HepG2 (cell line): ENCODE data around the gene SIGLEC10. TPM values are rescaled to one million over a fixed set of nuclear protein-coding genes. Genes with fewer than 3 reads are reported as not detected.

ENCODE experiments used
- KDM5A ChIP-seq: fragments of 200-600 bp; sonication (generic); IDR thresholded peaks from 2 replicates; pipeline ENCODE4 v1.7.0; 2018; ENCODE audit warnings: antibody characterized with exemption, mild to moderate bottlenecking, low read length, borderline replicate concordance
- NFKBIZ ChIP-seq: IDR thresholded peaks from 2 replicates; pipeline ENCODE4 v1.6.1; 2018; ENCODE audit warnings: missing genetic modification reagents, missing compliant biosample characterization
- NKX3-1 ChIP-seq: sonication (generic); formaldehyde crosslinking; IDR thresholded peaks from 2 replicates; pipeline ENCODE4 v1.5.0; 2020; ENCODE audit warnings: missing genetic modification reagents
- NR2F2 ChIP-seq: IDR thresholded peaks from 2 replicates; pipeline ENCODE4 v1.6.1; 2012; ENCODE audit warnings: low read depth, inconsistent platforms, borderline replicate concordance
- PHF20 ChIP-seq: sonication (generic); formaldehyde crosslinking; IDR thresholded peaks from 2 replicates; pipeline ENCODE4 v1.5.0; 2020; ENCODE audit warnings: mild to moderate bottlenecking, missing genetic modification reagents
- PLRG1 ChIP-seq: fragments of 450-650 bp; conservative IDR thresholded peaks from 2 replicates; pipeline ENCODE4 v1.6.1; 2016
- RCOR2 ChIP-seq: IDR thresholded peaks from 2 replicates; pipeline ENCODE4 v1.6.1; 2016; ENCODE audit warnings: missing biosample characterization, missing genetic modification reagents
- RXRA ChIP-seq: sonication (generic); formaldehyde crosslinking; IDR thresholded peaks from 2 replicates; pipeline ENCODE4 v1.5.1; 2020; ENCODE audit warnings: missing genetic modification reagents
- SALL2 ChIP-seq: sonication (generic); formaldehyde crosslinking; IDR thresholded peaks from 2 replicates; pipeline ENCODE4 v1.8.1; 2023; ENCODE audit warnings: mild to moderate bottlenecking, missing genetic modification reagents, inconsistent platforms
- ZKSCAN1 ChIP-seq: fragments of 150-350 bp; IDR thresholded peaks from 2 replicates; pipeline ENCODE4 v1.6.1; 2014; ENCODE audit warnings: low read length
- ZMYM4 ChIP-seq: sonication (generic); formaldehyde crosslinking; IDR thresholded peaks from 2 replicates; pipeline ENCODE4 v1.8.1; 2023; ENCODE audit warnings: mild to moderate bottlenecking, missing genetic modification reagents
- ZNF251 ChIP-seq: sonication (generic); formaldehyde crosslinking; IDR thresholded peaks from 2 replicates; pipeline ENCODE4 v1.9.0; 2021; ENCODE audit warnings: mild to moderate bottlenecking, missing genetic modification reagents
- ZNF605 ChIP-seq: sonication (generic); formaldehyde crosslinking; IDR thresholded peaks from 2 replicates; pipeline ENCODE4 v1.8.0; 2022; ENCODE audit warnings: mild to moderate bottlenecking, missing genetic modification reagents
- ZNF841 ChIP-seq: sonication (generic); formaldehyde crosslinking; IDR thresholded peaks from 2 replicates; pipeline ENCODE4 v1.8.1; 2023; ENCODE audit warnings: missing genetic modification reagents, borderline replicate concordance
- polyA plus RNA-seq, 8 experiments: library from polyadenylated mRNA; depleted of rRNA in 3 of 8; stranded (reverse) in 7 of 8; unstranded in 1 of 8; fragments of >200 nt; fragmentation: Illumina TruSeq in 4 of 8; extraction: Trizol in 4 of 8; gene quantifications; 2 replicates each; pipeline versions ENCODE4 v1.2.1 to v1.2.3, GENCODE V29; 2011 to 2016; ENCODE audit warnings: low read depth in 4 of 8, missing spikeins in 1 of 8, mixed read lengths in 1 of 8; ENCODE audit not compliant: insufficient read depth in 1 of 8
- total RNA-seq, 5 experiments: library from RNA; depleted of rRNA; stranded (reverse); fragments of >200 nt; fragmentation: Illumina TruSeq; extraction: Trizol; gene quantifications; 2 replicates each; pipeline ENCODE4 v1.2.3, GENCODE V29; 2016; ENCODE audit warnings: low read depth in 1 of 5
- TF ChIP-seq, protein P1 (sequence below): IDR thresholded peaks from 2 replicates; pipeline ENCODE4 v1.6.1; 2016
- TF ChIP-seq, protein P2 (sequence below): sonication (generic); formaldehyde crosslinking; IDR thresholded peaks from 2 replicates; pipeline ENCODE4 v1.5.0; 2020; ENCODE audit warnings: mild to moderate bottlenecking, missing genetic modification reagents
- TF ChIP-seq, protein P3 (sequence below): sonication (generic); formaldehyde crosslinking; IDR thresholded peaks from 2 replicates; pipeline ENCODE4 v1.8.1; 2023; ENCODE audit warnings: missing genetic modification reagents, mild to moderate bottlenecking, borderline replicate concordance
- TF ChIP-seq, protein P4 (sequence below): sonication (generic); formaldehyde crosslinking; IDR thresholded peaks from 2 replicates; pipeline ENCODE4 v1.5.1; 2020; ENCODE audit warnings: missing genetic modification reagents, mild to moderate bottlenecking, borderline replicate concordance
- TF ChIP-seq, protein P5 (sequence below): sonication (generic); formaldehyde crosslinking; IDR thresholded peaks from 2 replicates; pipeline ENCODE4 v1.8.0; 2023; ENCODE audit warnings: mild to moderate bottlenecking, missing genetic modification reagents
- TF ChIP-seq, protein P6 (sequence below): sonication (generic); formaldehyde crosslinking; conservative IDR thresholded peaks from 2 replicates; pipeline ENCODE4 v1.8.0; 2022; ENCODE audit warnings: mild to moderate bottlenecking, moderate library complexity, missing genetic modification reagents

SIGLEC10 gene
- total and polyA plus RNA-seq, 2 of the 13 experiments (the other 11 are each of a cell fraction or from before 2014, with no cell fraction given) = not detected

DNA sequence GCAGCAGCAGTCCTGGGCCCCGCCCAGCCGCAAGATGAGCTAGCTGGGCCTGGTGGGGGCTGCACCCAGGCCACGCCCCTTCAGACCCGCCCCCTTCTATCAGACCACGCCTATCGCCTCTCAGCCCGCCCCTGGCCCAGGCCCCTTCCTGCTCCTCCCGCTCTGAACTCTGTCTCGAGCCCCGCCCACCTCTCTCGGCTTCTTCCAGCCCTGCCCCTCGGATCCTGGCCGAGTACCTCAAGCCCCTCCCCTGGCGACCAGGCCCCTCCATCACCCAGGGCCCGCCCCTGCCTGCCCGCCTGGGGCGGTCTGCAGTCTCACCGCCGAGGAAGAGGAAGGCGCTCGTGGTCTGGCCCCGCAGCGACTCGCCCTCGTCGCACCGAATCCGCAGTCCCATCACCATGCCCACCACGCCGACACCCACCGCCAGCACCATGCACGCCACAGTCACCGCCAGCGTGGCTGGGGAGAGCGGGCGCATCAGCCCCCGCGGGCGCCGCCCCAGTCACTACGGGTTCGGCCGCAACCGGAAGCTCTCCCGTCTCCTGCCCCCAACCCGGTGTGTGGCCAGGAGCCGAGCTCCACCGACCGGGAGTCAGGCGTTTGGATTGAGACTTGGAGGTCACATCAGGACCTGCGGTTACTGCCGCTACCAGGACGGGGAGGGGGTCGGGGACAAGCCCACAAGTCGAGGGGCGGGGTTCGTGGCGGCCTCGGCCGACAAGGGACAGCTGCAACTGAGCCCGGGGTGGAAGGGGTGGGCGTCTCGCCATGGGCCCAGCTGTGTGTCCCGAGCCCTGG is 49.7 kb downstream of the SIGLEC10 start (continued):
- TF ChIP-seq, protein P1, sequence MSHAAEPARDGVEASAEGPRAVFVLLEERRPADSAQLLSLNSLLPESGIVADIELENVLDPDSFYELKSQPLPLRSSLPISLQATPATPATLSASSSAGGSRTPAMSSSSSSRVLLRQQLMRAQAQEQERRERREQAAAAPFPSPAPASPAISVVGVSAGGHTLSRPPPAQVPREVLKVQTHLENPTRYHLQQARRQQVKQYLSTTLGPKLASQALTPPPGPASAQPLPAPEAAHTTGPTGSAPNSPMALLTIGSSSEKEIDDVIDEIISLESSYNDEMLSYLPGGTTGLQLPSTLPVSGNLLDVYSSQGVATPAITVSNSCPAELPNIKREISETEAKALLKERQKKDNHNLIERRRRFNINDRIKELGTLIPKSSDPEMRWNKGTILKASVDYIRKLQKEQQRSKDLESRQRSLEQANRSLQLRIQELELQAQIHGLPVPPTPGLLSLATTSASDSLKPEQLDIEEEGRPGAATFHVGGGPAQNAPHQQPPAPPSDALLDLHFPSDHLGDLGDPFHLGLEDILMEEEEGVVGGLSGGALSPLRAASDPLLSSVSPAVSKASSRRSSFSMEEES (CRISPR knock-in tag) = 0 out of 2 replicates have a peak, but pooled peaks have one; percentile 37
- no peak for TF ChIP-seq ZNF605 (CRISPR knock-in tag)
- TF ChIP-seq ZNF251 (CRISPR knock-in tag) = no peak
- peak; percentile 71; the same call in 1 of the 2 replicates for TF ChIP-seq PHF20 (CRISPR knock-in tag)
- TF ChIP-seq, protein P2, sequence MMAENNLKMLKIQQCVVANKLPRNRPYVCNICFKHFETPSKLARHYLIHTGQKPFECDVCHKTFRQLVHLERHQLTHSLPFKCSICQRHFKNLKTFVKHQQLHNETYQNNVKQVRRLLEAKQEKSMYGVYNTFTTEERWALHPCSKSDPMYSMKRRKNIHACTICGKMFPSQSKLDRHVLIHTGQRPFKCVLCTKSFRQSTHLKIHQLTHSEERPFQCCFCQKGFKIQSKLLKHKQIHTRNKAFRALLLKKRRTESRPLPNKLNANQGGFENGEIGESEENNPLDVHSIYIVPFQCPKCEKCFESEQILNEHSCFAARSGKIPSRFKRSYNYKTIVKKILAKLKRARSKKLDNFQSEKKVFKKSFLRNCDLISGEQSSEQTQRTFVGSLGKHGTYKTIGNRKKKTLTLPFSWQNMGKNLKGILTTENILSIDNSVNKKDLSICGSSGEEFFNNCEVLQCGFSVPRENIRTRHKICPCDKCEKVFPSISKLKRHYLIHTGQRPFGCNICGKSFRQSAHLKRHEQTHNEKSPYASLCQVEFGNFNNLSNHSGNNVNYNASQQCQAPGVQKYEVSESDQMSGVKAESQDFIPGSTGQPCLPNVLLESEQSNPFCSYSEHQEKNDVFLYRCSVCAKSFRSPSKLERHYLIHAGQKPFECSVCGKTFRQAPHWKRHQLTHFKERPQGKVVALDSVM (CRISPR knock-in tag) = no peak
- TF ChIP-seq, protein P3, sequence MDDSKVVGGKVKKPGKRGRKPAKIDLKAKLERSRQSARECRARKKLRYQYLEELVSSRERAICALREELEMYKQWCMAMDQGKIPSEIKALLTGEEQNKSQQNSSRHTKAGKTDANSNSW (CRISPR knock-in tag) = no peak
- no peak; the same call in 1 of the 2 replicates for TF ChIP-seq NR2F2
- TF ChIP-seq KDM5A = no peak; the same call in 1 of the 2 replicates
- no peak; the same call in 1 of the 2 replicates for TF ChIP-seq NKX3-1 (CRISPR knock-in tag)
- TF ChIP-seq SALL2 = peak; percentile 85
- TF ChIP-seq, protein P4, sequence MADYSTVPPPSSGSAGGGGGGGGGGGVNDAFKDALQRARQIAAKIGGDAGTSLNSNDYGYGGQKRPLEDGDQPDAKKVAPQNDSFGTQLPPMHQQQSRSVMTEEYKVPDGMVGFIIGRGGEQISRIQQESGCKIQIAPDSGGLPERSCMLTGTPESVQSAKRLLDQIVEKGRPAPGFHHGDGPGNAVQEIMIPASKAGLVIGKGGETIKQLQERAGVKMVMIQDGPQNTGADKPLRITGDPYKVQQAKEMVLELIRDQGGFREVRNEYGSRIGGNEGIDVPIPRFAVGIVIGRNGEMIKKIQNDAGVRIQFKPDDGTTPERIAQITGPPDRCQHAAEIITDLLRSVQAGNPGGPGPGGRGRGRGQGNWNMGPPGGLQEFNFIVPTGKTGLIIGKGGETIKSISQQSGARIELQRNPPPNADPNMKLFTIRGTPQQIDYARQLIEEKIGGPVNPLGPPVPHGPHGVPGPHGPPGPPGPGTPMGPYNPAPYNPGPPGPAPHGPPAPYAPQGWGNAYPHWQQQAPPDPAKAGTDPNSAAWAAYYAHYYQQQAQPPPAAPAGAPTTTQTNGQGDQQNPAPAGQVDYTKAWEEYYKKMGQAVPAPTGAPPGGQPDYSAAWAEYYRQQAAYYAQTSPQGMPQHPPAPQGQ (CRISPR knock-in tag) = no peak; the same call in 1 of the 2 replicates
- TF ChIP-seq, protein P5, sequence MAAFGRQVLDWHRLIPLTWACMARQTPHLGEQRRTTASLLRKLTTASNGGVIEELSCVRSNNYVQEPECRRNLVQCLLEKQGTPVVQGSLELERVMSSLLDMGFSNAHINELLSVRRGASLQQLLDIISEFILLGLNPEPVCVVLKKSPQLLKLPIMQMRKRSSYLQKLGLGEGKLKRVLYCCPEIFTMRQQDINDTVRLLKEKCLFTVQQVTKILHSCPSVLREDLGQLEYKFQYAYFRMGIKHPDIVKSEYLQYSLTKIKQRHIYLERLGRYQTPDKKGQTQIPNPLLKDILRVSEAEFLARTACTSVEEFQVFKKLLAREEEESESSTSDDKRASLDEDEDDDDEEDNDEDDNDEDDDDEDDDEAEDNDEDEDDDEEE = peak; percentile 67; the same call in 1 of the 2 replicates
- TF ChIP-seq, protein P6, sequence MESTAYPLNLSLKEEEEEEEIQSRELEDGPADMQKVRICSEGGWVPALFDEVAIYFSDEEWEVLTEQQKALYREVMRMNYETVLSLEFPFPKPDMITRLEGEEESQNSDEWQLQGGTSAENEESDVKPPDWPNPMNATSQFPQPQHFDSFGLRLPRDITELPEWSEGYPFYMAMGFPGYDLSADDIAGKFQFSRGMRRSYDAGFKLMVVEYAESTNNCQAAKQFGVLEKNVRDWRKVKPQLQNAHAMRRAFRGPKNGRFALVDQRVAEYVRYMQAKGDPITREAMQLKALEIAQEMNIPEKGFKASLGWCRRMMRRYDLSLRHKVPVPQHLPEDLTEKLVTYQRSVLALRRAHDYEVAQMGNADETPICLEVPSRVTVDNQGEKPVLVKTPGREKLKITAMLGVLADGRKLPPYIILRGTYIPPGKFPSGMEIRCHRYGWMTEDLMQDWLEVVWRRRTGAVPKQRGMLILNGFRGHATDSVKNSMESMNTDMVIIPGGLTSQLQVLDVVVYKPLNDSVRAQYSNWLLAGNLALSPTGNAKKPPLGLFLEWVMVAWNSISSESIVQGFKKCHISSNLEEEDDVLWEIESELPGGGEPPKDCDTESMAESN (CRISPR knock-in tag) = no peak
- peak; percentile 51; the same call in 1 of the 2 replicates for TF ChIP-seq ZMYM4 (CRISPR knock-in tag)
- TF ChIP-seq PLRG1 = no peak
- TF ChIP-seq ZKSCAN1 = no peak
- TF ChIP-seq RCOR2 (CRISPR knock-in tag) = no peak
- peak; percentile 71 for TF ChIP-seq RXRA (CRISPR knock-in tag)
- 0 out of 2 replicates have a peak, but pooled peaks have one; percentile 25 for TF ChIP-seq ZNF841
- 0 out of 2 replicates have a peak, but pooled peaks have one; percentile 25 for TF ChIP-seq NFKBIZ (CRISPR knock-in tag)
